Measurements from ENCODE around the gene AKR1B1. TPM values are rescaled to one million over a fixed set of nuclear protein-coding genes. Genes with fewer than 3 reads are reported as not detected.

Gene AKR1B1
- total RNA-seq, 3 donors from 2014 or later (not counting 1 experiment from before 2014, with no cell fraction given) = 68.4 to 106 (median 85.1) TPM

DNA sequence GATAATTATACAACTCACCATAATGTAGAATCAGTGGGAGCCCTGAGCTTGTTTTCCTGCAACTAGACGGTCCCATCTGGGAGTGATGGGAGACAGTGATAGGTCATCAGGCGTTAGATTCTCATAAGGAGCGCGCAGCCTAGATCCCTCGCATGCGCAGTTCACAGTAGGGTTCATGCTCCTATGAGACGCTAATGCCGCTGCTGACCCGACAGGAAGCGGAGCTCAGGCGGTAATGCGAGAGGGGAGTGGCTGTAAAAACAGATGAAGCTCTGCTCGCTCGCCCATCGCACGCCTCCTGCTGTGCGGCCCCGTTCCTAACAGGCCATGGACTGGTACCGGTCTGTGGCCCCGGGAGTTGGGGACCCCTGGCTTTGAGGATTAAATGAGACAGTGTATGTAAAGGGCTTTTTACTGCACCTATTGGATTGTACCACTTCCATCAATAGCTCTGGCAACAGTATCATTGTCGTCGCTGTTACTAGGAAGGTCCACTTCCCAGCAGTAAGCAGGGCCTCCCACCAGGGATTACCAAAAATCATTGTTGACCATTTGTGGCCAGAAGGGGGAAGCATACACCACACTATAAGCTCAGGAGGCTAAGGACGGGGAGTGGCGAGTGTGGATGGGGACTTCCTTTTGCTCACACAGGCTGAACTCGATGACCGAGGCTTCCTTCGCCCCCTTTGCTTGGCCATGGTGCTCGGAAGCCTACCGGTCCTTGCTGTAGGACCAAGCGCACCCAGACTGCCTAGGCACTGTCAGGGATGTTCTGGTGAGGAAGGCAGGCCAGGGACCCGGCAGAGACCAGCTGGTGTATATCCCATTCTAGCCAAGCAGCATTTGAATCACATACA is 26.4 kb downstream of the AKR1B1 start:
- H3K27ac ChIP-seq (ENCODE audit: low read length) = peak overlapping the region; percentile 79
- peak overlapping the region; percentile 39 for H3K4me3 ChIP-seq (ENCODE audit: low read length)
- H3K4me3 Mint-ChIP-seq = peak overlapping the region; percentile 89
- no peaks in the 10 kb centered on the region for H3K9me3 ChIP-seq (ENCODE audit: control insufficient read depth, insufficient read depth, low read length)
- ATAC-seq (peak; percentile 94 to 95 (median 95)), DNase-seq (peak; percentile 69 to 85)
- peaks cover 14% of the 10 kb centered on the region for H3K4me1 ChIP-seq (ENCODE audit: control insufficient read depth, insufficient read depth, low read length)
- peak overlapping the region; percentile 89 to 97 for H3K27ac Mint-ChIP-seq
- 4% methylated on average over 31 of the region's 31 CpGs for WGBS (ENCODE audit: insufficient coverage)
- H3K36me3 ChIP-seq (ENCODE audit: control insufficient read depth, insufficient read depth, low read length) = no peaks in the 10 kb centered on the region
- peaks cover 16% of the 10 kb centered on the region in 2 donors for H3K4me1 Mint-ChIP-seq
- intact Hi-C loops (cut with micrococcal nuclease) = loop anchor here (1.0 kb wide), 5 partner anchors 27 to 214 kb away; partner anchors contain the start of genes AKR1B1 and BPGM
- no peaks in the 10 kb centered on the region for H3K27me3 Mint-ChIP-seq (ENCODE audit: low read depth in 2 of 2)
- no peaks in the 10 kb centered on the region for H3K27me3 ChIP-seq (ENCODE audit: control insufficient read depth, insufficient read depth, low read length)
- H3K9me3 Mint-ChIP-seq = no peaks in the 10 kb centered on the region
- peak; percentile 74 for TF ChIP-seq CTCF (IDR thresholded peaks at IDR 0.05)
- H3K36me3 Mint-ChIP-seq = no peaks in the 10 kb centered on the region

DNA sequence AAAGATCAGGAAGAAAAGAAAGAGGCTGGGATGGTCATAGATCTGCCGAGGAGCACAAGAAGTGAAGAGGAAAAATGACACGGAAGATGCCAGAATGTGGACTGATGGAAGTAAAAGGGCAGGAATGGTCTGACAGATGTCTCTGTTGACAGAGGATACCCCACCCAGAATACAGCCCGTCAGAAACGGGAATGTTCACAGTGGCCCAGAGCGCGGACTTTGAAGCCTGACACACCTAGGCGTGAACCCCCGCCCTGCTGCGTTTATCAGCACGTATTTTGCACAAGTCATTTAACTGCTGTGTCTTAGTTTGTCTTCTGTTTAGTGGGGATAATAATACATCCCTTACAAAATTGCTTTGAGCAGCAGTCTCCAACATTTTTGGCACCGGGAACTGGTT is 27.1 kb downstream of the AKR1B1 start:
- no peaks in the 10 kb centered on the region for H3K36me3 ChIP-seq (ENCODE audit: control insufficient read depth, insufficient read depth, low read length)
- peak overlapping the region; percentile 39 for H3K4me3 ChIP-seq (ENCODE audit: low read length)
- no peaks in the 10 kb centered on the region for H3K27me3 ChIP-seq (ENCODE audit: control insufficient read depth, insufficient read depth, low read length)
- TF ChIP-seq CTCF (IDR thresholded peaks at IDR 0.05) = no peak
- intact Hi-C loops (cut with micrococcal nuclease) = loop anchor here (1.0 kb wide), 5 partner anchors 27 to 214 kb away; partner anchors contain the start of genes AKR1B1 and BPGM
- Mint-ChIP-seq H3K9me3 (no peaks in the 10 kb centered on the region), H3K4me1 (peaks cover 16% of the 10 kb centered on the region in 2 donors), H3K4me3 (peak overlapping the region; percentile 89), H3K36me3 (no peaks in the 10 kb centered on the region), H3K27me3 (ENCODE audit: low read depth in 2 of 2) (no peaks in the 10 kb centered on the region), H3K27ac (peak overlapping the region; percentile 89 to 97)
- H3K27ac ChIP-seq (ENCODE audit: low read length) = peak overlapping the region; percentile 79
- peaks cover 14% of the 10 kb centered on the region for H3K4me1 ChIP-seq (ENCODE audit: control insufficient read depth, insufficient read depth, low read length)
- 67% methylated on average over 9 of the region's 11 CpGs for WGBS (ENCODE audit: insufficient coverage)
- DNase-seq (peak in 1 of 2 donors; percentile 9), ATAC-seq (no peak)
- H3K9me3 ChIP-seq (ENCODE audit: control insufficient read depth, insufficient read depth, low read length) = no peaks in the 10 kb centered on the region

- Histone ChIP-seq H3K27ac (ENCODE audit: low read length) (no peak overlapping the region), H3K4me1 (ENCODE audit: control insufficient read depth, insufficient read depth, low read length) (peaks cover 14% of the 10 kb centered on the region), H3K36me3 (ENCODE audit: control insufficient read depth, insufficient read depth, low read length) (no peaks in the 10 kb centered on the region), H3K4me3 (ENCODE audit: low read length) (no peak overlapping the region), H3K9me3 (ENCODE audit: control insufficient read depth, insufficient read depth, low read length) (no peaks in the 10 kb centered on the region), H3K27me3 (ENCODE audit: control insufficient read depth, insufficient read depth, low read length) (no peaks in the 10 kb centered on the region)
- TF ChIP-seq CTCF (IDR thresholded peaks at IDR 0.05) = no peak
- Mint-ChIP-seq H3K27ac (no peak overlapping the region), H3K4me1 (peaks cover 16% of the 10 kb centered on the region in 2 donors), H3K4me3 (no peak overlapping the region), H3K36me3 (no peaks in the 10 kb centered on the region), H3K9me3 (no peaks in the 10 kb centered on the region), H3K27me3 (ENCODE audit: low read depth in 2 of 2) (no peaks in the 10 kb centered on the region)
- DNase-seq (no peak), ATAC-seq (no peak)
- intact Hi-C loops (cut with micrococcal nuclease) = no loop called here
- 86% methylated on average over 5 of the region's 6 CpGs for WGBS (ENCODE audit: insufficient coverage)
Measured at GRCh38 chr7:134429481-134429880, 29.4 kb downstream of the AKR1B1 start.

All from natural killer cell (primary cell).